Measurements from ENCODE around the gene ISG15.
A peak's percentile ranks its signal among the peaks of the same experiment; 100 is the strongest.
"Not testable (repeated sequence)": the region's sequence is repeated elsewhere in the genome, so short reads cannot be mapped to it uniquely, and the experiment has no call there.

The ISG15 gene

DNA sequence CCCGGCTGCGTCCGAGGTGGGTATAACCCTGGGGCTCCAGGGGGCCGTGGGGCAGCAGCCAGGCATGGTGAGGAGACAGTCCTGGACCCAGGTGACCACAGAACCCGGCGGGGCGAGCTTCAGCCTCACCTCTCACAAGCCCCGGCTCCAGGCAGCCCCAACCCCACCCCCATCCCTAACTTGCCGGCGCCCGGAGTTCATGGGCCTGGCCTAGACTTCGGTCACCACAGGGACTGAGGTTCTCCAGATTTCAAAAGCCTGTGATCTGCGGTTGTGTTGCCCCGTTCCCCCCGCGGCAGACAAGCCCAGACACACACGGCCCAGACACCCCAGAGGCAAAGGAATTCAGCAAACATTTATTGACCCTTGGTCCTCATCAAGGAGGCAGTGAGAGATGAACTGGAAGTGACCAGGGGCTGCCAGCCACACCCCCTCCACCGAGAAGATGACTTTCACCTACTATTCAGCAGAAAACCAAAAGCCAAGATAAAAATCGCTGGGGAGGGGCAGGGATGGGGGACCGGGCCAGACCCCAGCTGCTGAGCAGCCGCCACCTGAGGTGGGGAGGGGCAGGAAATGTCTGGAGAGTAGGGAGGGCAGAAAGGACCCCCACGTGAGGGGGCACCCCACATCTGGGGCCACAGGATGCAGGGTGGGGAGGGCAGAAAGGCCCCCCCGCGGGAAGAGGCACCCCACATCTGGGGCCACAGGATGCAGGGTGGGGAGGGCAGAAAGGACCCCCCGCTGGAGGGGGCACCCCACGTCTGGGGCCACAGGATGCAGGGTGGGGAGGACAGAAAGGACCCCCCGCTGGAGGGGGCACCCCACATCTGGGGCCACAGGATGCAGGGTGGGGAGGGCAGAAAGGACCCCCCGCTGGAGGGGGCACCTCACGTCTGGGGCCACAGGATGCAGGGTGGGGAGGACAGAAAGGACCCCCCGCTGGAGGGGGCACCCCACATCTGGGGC lies 17.3 kb upstream of the ISG15 start:
- DNase-seq: no peak

DNA sequence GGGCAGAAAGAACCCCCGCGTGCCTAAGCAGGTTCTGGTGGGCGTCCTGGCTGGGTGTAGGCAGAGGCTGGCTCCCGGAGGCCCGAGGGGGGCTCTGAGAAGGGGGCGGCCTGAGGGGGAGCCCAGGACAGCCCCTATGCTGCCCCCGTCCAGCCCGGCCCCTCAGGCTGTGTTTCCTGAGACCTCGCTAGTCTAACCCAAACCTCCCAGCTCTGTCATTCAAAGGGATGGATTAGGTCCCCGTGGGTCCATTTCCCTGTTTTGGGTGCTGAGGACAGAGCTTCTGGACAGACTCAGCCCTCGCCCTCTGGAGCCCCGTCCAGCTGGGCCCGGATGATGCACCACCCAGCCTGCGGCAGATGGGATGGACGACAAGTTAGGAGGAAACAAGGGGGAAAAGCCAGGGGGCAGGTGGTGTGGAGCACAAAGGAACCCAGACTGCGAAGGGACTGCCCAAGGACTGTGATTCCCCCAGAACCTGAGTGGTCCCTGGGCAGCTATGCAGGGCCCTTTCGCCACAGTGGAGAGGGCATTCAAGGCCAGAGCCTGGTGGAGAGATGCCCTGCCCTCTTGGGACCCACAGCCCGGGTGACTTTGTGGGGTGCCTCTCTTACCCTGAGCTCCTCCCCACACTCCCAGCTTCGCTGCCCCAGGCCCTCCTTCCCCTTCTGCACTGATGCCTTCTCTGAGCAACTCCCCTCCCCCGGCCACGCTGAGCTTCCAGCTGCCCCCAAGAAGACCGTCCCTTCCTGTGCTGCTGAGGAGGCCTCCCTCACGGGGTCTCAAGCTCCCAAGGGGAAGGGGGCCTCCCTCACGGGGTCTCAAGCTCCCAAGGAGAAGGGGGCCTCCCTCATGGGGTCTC lies 16.2 kb upstream of the ISG15 start:
- no peak for DNase-seq

DNA sequence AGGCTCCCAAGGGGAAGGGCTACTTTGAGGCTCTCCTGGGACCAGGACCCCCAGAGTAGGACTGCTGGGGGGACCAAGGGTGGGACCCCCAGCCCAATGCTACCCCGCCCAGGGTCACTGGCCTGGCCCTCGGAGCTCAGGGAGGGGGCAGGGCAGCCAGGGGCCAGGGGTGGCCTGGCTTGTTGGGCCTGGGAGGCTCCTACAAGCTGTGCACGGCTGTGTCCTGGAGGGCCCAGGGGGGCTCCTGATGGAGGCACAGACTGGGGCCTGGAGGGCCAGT lies 15.6 kb upstream of the ISG15 start:
- no peak for DNase-seq

DNA sequence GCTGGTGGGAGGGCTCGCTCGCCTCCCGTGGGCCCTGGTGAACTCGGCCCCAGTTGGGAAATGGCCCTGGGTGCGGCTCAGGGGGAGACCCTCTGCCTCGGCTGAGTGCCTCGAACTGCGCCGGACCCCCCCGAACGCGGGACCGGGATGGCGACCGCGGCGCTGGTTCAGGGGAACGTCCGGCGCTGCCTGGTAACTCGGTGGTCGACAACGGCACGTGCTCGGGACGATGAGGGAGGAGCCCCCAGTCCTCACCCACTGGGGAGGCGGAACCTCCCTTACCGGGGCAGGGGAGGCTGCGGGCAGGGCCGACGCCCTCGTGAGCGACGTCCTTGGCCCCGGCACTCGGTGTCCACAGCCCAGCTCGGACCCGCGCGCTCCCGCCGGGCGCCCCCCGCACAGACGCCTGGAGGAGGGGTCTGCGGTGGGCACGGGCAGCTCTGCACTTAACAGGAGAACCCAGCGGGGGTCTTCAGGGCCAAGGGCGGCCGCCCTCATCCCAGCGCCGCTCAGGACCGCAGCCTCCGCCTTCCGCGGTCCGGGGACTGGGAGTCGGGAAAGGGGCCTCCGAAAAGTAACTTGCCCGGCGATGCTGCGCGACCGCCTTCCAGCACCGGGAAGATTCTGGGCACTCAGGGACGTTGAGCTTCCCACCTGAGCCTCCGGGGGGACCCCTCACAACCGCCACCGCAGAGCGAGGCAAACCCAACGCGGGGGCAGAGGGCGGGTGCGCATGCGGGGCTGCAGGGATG lies 15.1 kb upstream of the ISG15 start:
- DNase-seq: peak; percentile 53

DNA sequence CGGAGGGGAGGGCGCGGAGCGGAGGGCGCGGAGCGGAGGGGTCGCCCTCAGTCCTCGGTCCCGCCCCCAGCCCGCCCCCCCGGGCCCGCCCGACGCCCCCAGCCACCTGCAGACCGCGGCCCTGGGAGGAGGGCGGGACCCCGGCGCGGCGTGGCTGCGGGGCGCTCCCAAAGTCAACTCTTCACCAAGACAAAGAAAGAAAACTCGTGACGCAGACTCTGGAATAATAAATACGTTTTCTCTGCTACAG lies 14.6 kb upstream of the ISG15 start:
- DNase-seq: peak; percentile 53

DNA sequence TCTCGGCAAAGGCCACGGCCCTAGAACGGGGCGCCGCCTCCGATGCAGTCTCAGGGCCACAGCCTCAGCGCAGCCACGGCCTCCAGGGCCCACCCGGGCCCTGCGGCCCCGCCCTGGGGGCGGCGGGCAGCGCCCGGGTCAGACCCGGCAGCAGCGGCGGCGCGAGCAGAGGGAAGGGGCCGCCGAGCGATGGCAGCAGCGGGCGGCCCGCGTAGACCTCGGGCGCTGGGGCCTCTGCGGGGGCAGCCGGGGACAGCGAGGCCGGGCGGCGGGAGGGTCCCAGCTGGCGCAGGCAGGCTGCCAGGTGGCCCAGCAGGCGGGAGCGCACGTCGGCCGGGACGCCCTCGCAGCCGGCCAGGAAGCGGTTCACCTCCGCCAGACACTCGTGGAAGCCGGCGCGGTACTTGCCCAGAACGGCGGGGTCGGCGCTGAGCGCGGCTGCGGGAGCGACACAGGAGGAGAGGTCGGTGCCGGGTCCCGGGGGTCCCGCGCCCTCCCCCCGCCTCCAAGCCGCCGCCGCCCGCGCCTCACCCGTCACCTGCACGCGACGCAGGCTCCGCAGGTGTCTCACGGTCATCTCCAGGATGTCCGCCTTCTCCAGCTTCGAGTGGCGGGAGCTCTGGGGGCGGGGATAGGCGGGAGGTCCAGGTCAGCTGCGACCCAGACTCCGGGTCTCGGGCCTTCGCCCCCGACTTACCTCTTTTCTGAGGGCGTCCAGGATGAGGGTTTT lies 14.1 kb upstream of the ISG15 start:
- peak; percentile 57 for DNase-seq

DNA sequence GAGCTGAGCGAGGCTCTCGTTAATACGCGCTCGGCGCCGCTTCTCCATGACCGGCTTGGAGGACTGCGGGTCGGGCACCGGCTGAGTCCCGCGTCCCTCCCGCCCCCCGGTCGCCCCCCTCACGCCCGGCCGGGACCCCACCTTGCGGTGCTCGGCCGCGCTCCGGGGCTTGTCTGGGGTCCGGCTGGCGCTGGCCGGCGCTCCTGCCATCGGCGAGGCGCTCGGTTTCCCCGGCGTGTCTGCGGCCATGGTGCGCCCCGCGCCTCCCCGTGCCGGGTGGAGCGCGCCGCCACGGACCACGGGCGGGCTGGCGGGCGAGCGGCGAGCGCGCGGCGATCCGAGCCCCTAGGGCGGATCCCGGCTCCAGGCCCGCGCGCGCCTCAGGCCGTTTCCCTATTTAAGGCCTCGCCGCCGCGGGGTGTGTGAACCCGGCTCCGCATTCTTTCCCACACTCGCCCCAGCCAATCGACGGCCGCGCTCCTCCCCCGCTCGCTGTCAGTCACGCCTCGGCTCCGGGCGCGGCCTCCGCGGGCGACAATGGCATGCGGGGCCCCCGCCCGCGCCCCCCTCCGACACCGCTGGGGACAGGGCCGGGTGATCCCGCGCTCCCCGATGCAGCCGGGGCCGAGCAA lies 13.5 kb upstream of the ISG15 start, which contains the start of gene HES4:
TSS of gene HES4 (minus strand) at position 373 of the 632 bp plus-strand sequence. CDS start at position 249, 124 bp downstream.
- DNase-seq: peak; percentile 86

DNA sequence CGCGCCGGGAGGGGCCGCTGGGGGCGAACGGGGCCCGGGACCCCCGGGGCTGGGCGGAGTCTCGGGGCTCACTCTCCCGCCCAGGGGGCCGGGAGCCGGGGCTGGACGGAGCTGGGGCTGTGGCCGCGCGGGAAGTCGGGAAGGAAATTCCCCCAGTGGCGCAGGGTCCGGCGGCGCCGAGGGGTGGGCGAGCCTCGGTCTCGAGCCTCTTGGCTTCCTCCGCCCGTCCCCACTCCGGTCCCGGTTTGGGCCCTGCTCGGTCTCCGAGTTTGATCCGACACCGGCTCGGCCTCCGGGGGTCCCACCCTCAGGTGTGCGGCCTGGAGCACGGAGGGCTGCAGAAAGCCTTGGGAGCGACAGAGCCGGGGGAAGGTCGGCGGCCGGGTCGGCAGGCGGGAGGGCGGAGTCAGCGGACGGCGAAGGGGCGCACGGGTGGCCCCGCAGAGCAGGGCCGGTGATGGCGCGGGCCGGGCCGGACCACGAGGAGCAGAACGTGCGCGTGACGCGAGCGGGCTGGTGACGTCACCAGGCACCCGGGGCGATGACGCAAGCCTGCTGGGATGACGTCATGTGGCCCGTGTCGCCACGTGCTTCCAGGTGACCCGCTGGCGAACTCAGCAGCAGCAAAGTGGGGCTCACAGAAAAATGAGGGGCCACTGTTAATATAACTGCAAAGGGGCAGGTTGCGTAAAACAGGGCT lies 12.8 kb upstream of the ISG15 start:
- DNase-seq: peak; percentile 79

DNA sequence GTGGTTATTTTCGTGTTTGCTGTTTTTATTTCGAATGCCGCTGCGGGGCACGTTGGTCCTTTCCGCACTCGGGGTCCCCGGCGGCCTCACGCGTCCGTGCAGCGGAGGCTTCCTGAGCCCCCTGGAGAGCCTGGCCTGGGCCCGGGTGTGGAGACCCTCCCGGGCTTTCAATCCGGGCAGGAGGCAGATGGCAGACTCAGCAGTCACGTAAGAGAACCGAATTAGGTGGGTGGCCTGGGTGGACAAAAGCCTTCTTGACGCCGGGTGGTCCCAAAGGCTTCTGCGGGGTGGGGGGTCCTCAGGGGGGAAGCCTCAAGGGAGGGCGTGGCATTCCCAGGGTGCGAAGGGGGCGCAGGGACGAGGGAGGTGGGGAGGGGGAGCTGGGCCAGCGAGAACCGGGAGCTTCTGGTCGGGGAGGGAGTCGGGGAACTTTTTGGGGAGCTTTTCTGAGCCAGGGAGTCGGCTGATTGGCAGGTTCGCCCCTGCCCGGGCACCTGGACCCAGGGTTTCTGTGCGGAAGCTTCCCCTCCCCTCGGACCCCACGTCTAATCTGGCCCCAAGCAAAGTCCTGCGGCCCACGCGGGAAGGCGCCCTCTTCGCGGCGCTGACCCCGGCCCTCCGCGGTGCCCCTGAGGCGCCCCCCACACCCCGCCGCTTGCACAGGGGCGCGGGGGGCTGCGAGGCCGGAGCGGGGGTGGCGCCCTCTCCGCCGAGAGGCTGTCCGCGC lies 12.1 kb upstream of the ISG15 start:
- peak; percentile 56 for DNase-seq

DNA sequence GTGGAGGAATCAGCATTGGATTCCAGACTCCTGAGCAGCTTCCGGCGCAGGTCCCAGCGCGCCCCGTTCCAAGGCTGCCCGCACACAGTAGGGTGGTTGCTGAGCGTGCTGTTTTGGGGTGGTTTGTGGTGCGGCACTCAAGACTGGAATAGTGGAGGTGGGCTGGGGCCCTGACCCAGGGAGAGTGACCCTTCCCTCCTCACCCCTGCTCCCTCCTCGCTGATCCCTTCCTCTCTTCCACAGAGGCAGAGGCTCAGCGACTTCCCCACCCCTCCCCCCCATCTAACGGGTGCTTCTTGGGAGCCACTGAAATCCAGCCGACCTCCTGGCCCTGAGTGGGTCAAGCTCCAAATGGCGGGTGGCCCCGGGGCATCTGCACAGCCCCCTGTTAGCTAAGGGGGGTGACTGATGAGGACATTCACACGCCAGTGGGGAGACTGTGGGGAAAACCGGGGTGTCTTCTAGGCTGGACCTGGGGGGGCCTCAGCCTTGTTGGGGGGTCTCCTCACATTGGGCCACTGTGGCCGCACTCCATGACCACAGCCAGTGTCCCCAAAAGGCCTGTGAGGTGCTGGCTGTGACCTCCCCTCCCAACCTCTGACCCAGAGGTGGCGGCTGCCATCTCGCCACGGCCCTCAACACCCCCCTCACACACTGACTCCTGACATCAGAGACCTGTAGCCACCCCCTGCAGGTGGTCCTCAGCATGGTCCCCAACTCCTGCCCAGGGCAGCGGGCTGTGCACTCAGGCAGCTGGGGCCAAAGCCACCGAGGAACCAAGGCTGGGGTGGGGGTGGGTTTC lies 9.5 kb upstream of the ISG15 start:
- no peak for DNase-seq

DNA sequence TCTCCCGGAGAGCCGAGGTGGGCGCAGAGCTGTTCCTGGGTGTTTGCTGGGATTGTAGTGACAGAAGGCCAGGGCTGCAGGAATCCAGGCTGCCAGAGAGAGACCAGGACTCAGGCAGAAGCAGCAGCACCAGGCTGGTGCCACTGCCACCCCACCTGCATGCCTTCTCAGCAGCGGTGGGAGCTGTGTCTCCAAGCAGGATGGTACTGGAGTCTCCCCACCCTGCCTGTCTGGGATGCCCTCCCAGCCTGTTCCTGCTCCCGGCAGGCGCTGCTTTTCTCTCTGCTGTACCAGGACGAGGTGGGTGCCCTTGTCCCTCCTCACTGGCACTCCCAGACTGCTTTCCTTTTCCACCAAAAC lies 8.9 kb upstream of the ISG15 start:
- no peak for DNase-seq

DNA sequence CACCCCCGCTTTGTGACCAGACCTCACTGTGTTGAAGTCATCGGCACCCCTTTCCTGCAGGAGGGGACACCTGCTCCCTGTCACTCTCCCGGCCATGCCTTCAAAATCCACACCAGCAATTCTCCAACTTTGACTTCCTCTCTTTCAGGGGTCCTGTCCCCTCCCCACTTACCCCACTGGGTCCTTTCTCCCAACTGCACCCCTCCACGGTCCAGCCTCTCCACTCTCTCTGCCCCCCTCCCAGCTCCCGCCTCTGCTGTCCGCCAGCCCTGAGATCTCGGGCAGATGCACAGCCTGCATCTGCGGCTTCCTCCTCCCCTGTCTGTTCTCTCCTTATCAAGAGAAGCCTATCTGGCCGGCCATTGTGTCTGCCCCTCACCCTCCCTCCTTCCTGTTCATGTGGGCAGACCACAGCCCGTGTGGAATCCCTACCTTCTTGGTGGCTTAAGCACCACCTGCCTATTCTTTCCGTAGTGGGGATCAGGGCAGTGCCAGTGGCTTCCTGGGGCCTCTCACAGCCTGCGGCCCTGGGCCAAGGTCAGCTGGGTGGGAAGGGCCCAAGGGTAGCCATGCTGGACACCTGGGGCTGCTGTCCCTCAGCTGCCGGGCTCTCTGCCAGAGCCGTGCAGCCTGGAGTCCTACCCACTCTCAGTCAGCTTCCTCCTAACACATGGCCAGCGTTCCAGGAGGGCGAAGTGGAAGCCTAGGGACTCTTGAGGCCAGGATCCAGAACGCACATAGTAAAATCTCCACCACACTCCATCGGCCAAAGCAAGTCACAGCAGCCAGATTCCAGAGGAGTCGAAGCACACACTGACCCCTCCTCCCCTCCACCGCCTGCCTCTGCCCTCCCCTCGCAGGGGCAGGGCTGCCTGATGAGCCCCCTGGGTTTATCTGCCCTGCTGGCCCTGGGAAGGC lies 8.3 kb upstream of the ISG15 start:
- DNase-seq: no peak

DNA sequence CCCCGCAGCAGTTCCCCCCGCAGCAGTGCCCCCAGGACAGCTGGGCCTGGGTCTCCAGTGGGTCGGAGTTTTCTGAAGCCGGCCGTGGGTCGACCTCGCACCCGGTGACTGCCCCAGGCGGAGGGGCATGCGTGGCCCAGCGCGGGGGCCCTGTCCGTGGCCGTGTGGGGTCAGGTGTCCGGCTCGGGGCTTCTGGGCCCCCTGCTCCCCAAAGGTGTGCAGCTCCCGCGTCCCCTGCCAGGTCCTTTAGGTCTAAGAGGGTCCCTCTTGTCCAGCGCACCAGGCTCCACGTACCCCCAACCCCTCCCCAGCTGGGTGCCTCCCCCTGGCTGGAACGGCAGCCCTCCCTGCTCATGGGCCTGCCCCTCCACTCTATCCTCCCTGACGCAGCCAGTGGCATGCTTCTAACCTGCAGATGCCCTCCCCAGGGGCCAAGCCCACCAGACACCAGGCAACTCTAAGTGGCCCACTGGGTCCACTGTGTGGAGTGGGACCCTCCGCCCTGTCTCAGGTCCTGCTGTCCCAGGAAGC lies 7.5 kb upstream of the ISG15 start:
- DNase-seq: no peak

DNA sequence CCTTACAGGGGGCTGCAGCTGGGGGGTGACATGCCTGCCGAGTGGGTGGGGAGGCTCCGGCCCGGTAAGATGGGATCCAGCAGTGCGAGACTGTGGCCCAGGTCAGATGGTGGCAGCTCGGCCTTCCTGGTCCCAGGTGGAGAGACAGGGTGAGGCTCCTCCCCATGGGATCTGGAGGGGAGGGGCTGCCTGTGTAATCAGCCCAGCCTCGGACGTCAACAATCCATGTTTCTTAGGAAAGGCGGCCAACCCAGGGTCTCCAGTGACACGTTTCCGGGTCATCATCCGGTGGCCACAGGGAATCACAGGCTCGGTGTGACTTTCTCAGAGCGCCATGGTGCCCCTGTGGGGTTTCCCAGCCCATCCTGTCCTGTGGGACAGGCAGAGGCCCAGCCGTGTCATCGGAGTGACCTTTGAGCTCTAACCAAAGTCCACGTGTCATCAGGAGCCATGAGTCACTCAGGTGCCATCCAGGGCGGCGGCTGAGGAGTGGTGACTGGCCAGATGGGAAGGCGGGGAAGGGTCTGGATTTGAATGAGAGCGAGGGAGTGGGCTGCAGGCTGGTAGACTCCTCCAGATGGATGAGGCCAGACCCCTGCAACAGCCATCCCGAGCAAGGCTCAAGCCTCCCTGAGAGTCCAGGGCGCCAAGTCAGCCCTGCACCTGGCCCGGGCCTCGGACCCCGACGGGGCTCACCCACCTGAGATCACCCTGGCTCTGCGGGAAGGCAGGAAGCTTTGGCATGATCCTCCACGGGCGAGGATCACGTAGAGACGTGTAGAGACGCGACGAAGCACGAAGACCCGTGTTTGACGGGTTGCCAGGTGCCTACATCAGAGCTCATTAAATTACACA lies 6.8 kb upstream of the ISG15 start:
- no peak for DNase-seq

DNA sequence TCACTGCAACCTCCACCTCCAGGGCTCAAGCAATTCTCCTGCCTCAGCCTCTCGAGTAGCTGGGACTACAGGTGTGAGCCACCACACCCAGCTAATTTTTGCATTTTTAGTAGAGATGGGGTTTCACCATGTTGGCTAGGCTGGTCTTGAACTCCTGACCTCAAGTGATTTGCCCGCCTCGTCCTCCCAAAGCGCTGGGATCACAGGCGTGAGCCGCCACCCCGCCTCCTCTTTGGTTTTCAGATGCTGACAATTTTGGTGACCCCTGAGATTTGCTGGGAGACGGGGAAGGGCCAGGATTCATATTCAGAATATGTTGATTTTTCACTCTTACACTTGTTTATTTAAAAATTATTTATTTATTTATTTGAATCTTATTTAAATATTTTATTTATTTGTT lies 3.2 kb upstream of the ISG15 start:
- DNase-seq: not testable (repeated sequence)

DNA sequence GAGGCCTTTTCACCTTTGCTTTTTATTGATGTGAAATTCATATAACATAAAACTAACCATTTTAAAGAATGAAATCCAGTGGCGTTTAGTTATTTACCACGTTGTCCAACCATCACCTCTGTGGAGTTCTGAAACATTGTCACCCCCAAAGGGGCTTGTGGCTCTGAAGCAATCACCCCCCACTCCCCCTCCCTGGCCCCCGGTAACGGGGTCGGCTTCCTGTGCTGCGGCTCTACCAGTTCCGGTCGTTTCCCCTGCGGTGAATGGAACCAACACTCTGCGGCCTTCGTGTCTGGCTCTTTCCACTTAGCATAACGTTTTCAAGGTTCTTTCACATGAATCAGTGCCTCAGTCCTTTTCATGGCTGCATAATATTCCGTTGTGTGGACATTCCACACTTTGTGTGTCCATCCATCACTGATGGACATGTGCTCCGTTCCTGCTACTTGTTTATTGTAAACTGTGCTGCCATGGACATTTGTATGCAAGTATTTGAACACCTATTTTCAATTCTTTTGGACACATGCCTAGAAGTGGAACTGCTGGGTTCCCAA lies 1.8 kb upstream of the ISG15 start:
- no peak for DNase-seq

DNA sequence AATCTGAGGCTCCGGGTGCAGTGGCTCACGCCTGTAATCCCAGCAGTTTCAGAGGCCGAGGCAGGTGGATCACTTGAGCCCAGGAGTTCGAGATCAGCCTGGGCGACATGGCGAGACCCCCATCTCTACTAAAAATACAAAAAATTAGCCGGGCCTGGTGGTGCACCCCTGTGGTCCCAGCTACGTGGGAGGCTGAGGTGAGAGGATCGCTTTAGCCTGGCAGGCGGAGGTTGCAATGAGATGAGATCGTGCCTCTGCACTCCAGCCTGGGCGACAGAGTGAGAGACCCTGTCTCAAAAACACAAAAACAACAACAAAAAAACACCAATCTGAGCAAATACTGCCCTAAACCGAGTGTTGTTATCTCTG lies 577 bp upstream of the ISG15 start:
- not testable (repeated sequence) for DNase-seq

All from NCI-H2171 treated with DMSO at 0.1 percent for 48 hours (cell line).